Naive thymus-derived CD8-positive, alpha-beta T cell (primary cell): ENCODE measurements around the gene GATA5. TPM values are rescaled to one million over a fixed set of nuclear protein-coding genes. Genes with fewer than 3 reads are reported as not detected.
"Not testable (repeated sequence)": the region's sequence is repeated elsewhere in the genome, so short reads cannot be mapped to it uniquely, and the experiment has no call there.

Source experiments
- ATAC-seq, 2 donors: fragments of 150-1000 bp; cut with Tn5 transposase in 1 of 2; sonication (Bioruptor Pico), chemical (Tn5 transposase) in 1 of 2; 1 replicate in 1 of 2; 2 replicates in 1 of 2; pipeline ENCODE4 v1.10.0; 2021; ENCODE audit warnings: mild to moderate bottlenecking in 2 of 2, moderate library complexity in 2 of 2
- POLR2A ChIA-PET: fragments of 350-600 bp; sonication (Branson Sonifier 250); formaldehyde crosslinking; loops from one replicate; lab custom pipeline; 2021; ENCODE audit warnings: antibody characterized with exemption; lab: Charles Lee
- DNase-seq, 10 donors: peaks; one replicate each; pipeline versions ENCODE4 v3.0.0 to v3.0.0-alpha.2; 2020 to 2022
- H3K27ac Mint-ChIP-seq, 10 donors: one replicate each; pipeline ENCODE4 v1.8.0; 2020 to 2022; ENCODE audit warnings: mild to moderate bottlenecking in 10 of 10, mixed read lengths in 10 of 10, moderate library complexity in 4 of 10, inconsistent platforms in 1 of 10
- H3K27me3 Mint-ChIP-seq, 5 donors: one replicate each; pipeline ENCODE4 v1.8.0; 2021 to 2022; ENCODE audit warnings: mixed read lengths in 5 of 5
- H3K36me3 Mint-ChIP-seq, 3 donors: one replicate each; pipeline ENCODE4 v1.8.0; 2020 to 2022; ENCODE audit warnings: mixed read lengths in 3 of 3, mild to moderate bottlenecking in 2 of 3, inconsistent platforms in 1 of 3
- H3K4me1 Mint-ChIP-seq, 4 donors: one replicate each; pipeline ENCODE4 v1.8.0; 2021 to 2022; ENCODE audit warnings: mixed read lengths in 4 of 4
- H3K4me3 Mint-ChIP-seq, 10 donors: one replicate each; pipeline ENCODE4 v1.8.0; 2020 to 2022; ENCODE audit warnings: mild to moderate bottlenecking in 10 of 10, mixed read lengths in 10 of 10, moderate library complexity in 6 of 10, inconsistent platforms in 1 of 10
- H3K9me3 Mint-ChIP-seq, 9 donors: one replicate each; pipeline ENCODE4 v1.8.0; 2020 to 2022; ENCODE audit warnings: mixed read lengths in 9 of 9, mild to moderate bottlenecking in 3 of 9, inconsistent platforms in 1 of 9, moderate library complexity in 1 of 9
- polyA plus RNA-seq, 3 donors: library from polyadenylated mRNA; unstranded; fragments of 300-500 nt; fragmentation: Illumina TruSeq; gene quantifications; one replicate each; pipeline ENCODE4 v1.2.3, GENCODE V29; 2021
- total RNA-seq, 8 experiments: library from RNA in 2 of 8; stranded (reverse) in 2 of 8; gene quantifications; one replicate each; pipeline ENCODE4 v1.2.3 and lab custom pipeline; 2021 to 2026

Gene GATA5
- total and polyA plus RNA-seq, 5 experiments from 2014 or later: not detected

DNA sequence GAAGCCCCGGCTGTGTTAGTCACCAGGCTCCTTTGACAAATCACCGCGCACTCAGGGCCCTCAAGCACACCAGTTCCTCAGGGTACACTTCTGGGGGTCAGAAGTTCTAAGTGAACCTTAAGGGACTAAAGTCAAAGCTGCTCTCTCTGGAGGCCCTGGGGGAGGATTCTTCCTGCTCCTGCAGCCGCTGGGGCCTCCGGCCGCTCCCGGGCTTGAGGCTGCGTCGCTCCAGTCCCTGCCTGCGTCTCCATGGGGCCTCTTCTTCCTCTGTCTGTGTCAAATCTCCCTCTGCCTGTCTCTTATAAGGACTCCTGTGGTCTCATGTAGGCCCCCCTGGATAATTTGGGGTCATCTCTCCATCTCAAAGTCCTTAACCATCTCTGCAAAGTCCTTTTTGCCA is 18.1 kb upstream of the GATA5 start:
- Mint-ChIP-seq H3K4me3 (no peak overlapping the region), H3K27ac (no peak overlapping the region), H3K27me3 (peaks cover 2 to 48% (median 20%) of the 10 kb centered on the region in 5 donors), H3K36me3 (no peaks in the 10 kb centered on the region), H3K4me1 (peaks cover 0 to 14% (median 3%) of the 10 kb centered on the region in 4 donors), H3K9me3 (no peaks in the 10 kb centered on the region)
- no peak for ATAC-seq
- no peak for DNase-seq
- POLR2A ChIA-PET: no interaction called here

GRCh38 chr20:62493253-62493885 is 17.6 kb upstream of the GATA5 start:
- no peak overlapping the region for H3K27ac Mint-ChIP-seq
- DNase-seq (no peak), ATAC-seq (no peak)
- H3K4me1 Mint-ChIP-seq: peaks cover 0 to 14% (median 3%) of the 10 kb centered on the region in 4 donors
- H3K27me3 Mint-ChIP-seq: peaks cover 7 to 53% (median 25%) of the 10 kb centered on the region in 5 donors
- H3K36me3 Mint-ChIP-seq: no peaks in the 10 kb centered on the region
- H3K4me3 Mint-ChIP-seq: no peak overlapping the region
- H3K9me3 Mint-ChIP-seq: no peaks in the 10 kb centered on the region
- POLR2A ChIA-PET: no interaction called here

DNA sequence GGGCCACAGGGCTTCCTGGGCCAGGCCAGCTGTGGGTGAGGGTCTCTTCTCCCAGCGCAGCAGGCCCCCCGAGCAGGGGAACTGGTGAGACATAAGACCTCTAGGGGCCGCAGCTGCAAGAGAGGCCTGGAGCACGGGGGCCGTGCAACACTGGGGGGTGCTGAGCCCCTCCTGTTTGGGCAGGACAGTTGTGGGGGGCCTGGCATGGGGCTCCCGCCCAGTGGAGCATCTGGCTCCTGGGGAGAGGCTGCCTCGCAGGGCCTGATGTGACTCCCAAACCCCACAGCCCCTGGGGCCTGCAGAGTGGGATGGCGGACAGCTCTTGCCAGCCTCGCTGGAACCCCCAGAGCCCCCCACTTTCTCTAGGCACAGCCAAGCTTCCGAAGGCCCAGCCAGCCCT is 16.9 kb upstream of the GATA5 start:
- no peak overlapping the region for H3K27ac Mint-ChIP-seq
- POLR2A ChIA-PET: no interaction called here
- peaks cover 8 to 60% (median 28%) of the 10 kb centered on the region in 5 donors for H3K27me3 Mint-ChIP-seq
- H3K4me3 Mint-ChIP-seq: no peak overlapping the region
- peaks cover 0 to 14% (median 3%) of the 10 kb centered on the region in 4 donors for H3K4me1 Mint-ChIP-seq
- H3K9me3 Mint-ChIP-seq: no peaks in the 10 kb centered on the region
- no peaks in the 10 kb centered on the region for H3K36me3 Mint-ChIP-seq
- DNase-seq (no peak), ATAC-seq (no peak)

- ATAC-seq, POLR2A ChIA-PET, H3K9me3 Mint-ChIP-seq, DNase-seq, H3K36me3 Mint-ChIP-seq, H3K4me3 Mint-ChIP-seq, H3K27ac Mint-ChIP-seq: not testable (repeated sequence)
- peaks cover 0 to 11% (median under 1%) of the 10 kb centered on the region in 4 donors for H3K4me1 Mint-ChIP-seq
- peaks cover 11 to 71% (median 34%) of the 10 kb centered on the region in 5 donors for H3K27me3 Mint-ChIP-seq
These were observed 15.0 kb upstream of the GATA5 start for GRCh38 chr20:62490783-62491182.

GRCh38 chr20:62489932-62490263 is 14.1 kb upstream of the GATA5 start:
- H3K9me3 Mint-ChIP-seq: no peaks in the 10 kb centered on the region
- POLR2A ChIA-PET: no interaction called here

DNA sequence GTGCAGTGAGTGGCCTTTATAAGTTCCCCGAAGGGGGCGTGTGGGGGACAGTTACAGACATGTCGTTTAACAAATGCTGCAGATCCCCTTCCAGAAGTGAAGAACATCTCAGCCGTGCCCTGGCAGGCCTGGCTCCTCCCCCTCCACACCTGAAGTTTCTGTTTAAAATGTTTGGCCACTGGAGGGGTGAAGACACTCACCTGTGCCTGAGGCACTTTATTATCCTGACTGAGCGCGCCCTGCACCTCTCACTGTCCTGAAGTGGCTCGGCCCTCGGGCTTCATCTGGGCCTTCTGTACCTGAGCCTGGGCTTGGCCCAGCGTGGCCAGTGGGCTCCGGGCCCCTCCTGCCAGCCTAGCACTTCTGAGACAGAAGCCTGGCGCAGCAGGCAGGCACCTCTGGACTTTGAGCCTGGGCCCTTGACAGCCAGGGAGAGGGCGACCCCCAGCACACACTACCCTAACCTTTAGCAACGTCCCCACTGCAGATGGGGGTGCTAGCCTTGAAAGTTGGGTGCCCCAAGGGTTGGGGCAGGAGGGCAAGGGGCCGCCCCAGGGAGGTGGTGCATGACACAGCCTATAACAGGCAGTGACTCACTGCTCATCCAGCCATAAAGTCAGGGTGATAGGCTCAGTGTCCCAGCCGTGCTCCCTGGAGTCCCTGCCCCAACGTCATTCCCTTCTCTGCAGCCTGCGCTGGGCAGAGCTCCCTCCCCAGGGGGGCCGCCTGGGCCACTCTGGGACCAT is 13.6 kb upstream of the GATA5 start:
- peaks cover 11 to 74% (median 34%) of the 10 kb centered on the region in 5 donors for H3K27me3 Mint-ChIP-seq
- no peaks in the 10 kb centered on the region for H3K36me3 Mint-ChIP-seq
- peaks cover 0 to 4% (median 0%) of the 10 kb centered on the region in 4 donors for H3K4me1 Mint-ChIP-seq
- ATAC-seq (no peak), DNase-seq (no peak)
- no peak overlapping the region for H3K27ac Mint-ChIP-seq
- H3K4me3 Mint-ChIP-seq: no peak overlapping the region
- no peaks in the 10 kb centered on the region for H3K9me3 Mint-ChIP-seq
- POLR2A ChIA-PET: no interaction called here

More at GRCh38 chr20:62489932-62490263, 14.1 kb upstream of the GATA5 start:
- Mint-ChIP-seq H3K36me3 (no peaks in the 10 kb centered on the region), H3K27ac (no peak overlapping the region), H3K4me3 (no peak overlapping the region), H3K4me1 (peaks cover 0 to 9% (median under 1%) of the 10 kb centered on the region in 4 donors), H3K27me3 (peaks cover 11 to 74% (median 34%) of the 10 kb centered on the region in 5 donors)
- ATAC-seq (no peak), DNase-seq (no peak)

DNA sequence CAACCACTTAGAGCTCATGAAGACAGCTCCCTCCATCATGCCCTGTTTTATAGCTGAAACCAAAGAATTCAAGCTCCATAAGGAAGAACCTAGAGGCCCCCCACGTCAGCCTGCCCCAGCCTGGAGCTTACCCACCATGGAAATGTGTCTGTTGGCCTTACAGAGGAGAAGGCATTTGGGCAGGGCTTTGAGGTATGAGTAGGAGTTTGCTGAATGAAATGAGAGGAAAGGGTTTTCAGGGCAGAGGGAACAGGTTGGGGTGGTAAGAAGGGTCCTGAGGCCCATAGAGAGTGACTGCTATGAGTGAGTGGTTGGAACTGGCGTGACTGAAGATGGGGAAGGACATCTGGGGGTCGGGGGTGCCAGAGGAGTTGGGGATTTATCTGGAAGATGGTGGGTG is 12.7 kb upstream of the GATA5 start:
- no peak for ATAC-seq
- H3K9me3 Mint-ChIP-seq: no peaks in the 10 kb centered on the region
- no peak overlapping the region for H3K27ac Mint-ChIP-seq
- H3K4me3 Mint-ChIP-seq: no peak overlapping the region
- H3K36me3 Mint-ChIP-seq: no peaks in the 10 kb centered on the region
- no peaks in the 10 kb centered on the region for H3K4me1 Mint-ChIP-seq
- POLR2A ChIA-PET: interaction anchor here (0.5 to 0.6 kb wide), 2 partner anchors 17 to 1039 kb away, joined by 4 to 6 read pairs; no protein-coding TSS in a partner anchor
- DNase-seq: no peak
- H3K27me3 Mint-ChIP-seq: peaks cover 11 to 82% (median 34%) of the 10 kb centered on the region in 5 donors

GRCh38 chr20:62487561-62488354 is 12.0 kb upstream of the GATA5 start:
- no peaks in the 10 kb centered on the region for H3K9me3 Mint-ChIP-seq
- no peaks in the 10 kb centered on the region for H3K36me3 Mint-ChIP-seq
- ATAC-seq (no peak), DNase-seq (no peak)
- H3K4me3 Mint-ChIP-seq: no peak overlapping the region
- peaks cover 0 to 6% (median 3%) of the 10 kb centered on the region in 4 donors for H3K4me1 Mint-ChIP-seq
- H3K27me3 Mint-ChIP-seq: peaks cover 14 to 85% (median 40%) of the 10 kb centered on the region in 5 donors
- POLR2A ChIA-PET: interaction anchor here (0.5 kb wide), 1 partner anchor 16 kb away, joined by 6 read pairs; no protein-coding TSS in a partner anchor
- H3K27ac Mint-ChIP-seq: no peak overlapping the region

DNA sequence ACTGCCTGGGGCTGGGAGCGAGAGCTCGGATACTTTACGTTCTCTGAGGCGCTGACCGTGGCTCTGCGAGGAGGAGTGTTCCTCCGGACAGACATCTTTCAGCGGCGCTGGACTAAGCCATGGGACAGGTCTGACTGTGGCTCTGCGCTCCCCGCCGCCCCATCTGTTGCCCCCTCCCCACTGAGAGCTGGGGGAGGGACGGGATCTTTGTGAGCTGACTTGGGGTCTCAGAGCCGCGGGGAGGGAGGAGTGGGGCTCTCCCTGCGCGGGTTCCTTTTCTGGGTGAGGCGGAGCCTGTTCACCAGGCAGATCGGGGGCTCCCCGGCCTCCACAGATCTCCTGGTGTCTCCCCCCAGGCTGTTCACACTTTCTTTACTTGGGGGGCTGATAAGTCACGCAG is 11.3 kb upstream of the GATA5 start:
- no peak for ATAC-seq

DNA sequence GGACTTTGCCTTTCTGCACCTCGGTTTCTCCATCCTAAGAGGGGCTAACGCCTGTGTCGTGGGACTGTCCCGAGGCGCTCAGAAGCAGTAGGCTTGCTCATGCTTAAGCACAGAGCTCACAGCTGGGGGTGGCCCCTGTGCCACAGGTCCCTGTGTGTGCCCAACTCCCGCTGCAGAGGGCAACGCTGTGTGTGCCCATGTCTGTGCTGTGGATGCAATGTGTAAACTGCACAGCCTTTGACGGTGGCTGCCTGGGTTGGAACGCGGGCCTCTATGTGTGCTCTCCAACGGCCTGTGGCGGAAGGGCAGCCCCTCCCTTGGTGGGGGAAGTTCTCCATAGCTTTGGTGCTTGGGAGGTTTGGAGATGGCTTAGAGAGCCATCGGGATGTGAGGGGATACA is 10.7 kb upstream of the GATA5 start:
- H3K27me3 Mint-ChIP-seq: peaks cover 14 to 84% (median 40%) of the 10 kb centered on the region in 5 donors
- POLR2A ChIA-PET: no interaction called here

More for the DNA sequence above, 11.3 kb upstream of the GATA5 start:
- POLR2A ChIA-PET: no interaction called here
- DNase-seq: no peak
- Mint-ChIP-seq H3K36me3 (no peaks in the 10 kb centered on the region), H3K4me1 (peaks cover 0 to 10% (median 7%) of the 10 kb centered on the region in 4 donors), H3K9me3 (no peaks in the 10 kb centered on the region), H3K27me3 (peaks cover 14 to 85% (median 41%) of the 10 kb centered on the region in 5 donors), H3K27ac (no peak overlapping the region), H3K4me3 (no peak overlapping the region)

GRCh38 chr20:62485701-62486089 is 9.9 kb upstream of the GATA5 start:
- no peak overlapping the region for H3K4me3 Mint-ChIP-seq
- no peak for ATAC-seq
- DNase-seq: no peak
- H3K27ac Mint-ChIP-seq: no peak overlapping the region
- no peaks in the 10 kb centered on the region for H3K9me3 Mint-ChIP-seq
- peaks cover 0 to 11% (median 7%) of the 10 kb centered on the region in 4 donors for H3K4me1 Mint-ChIP-seq
- H3K36me3 Mint-ChIP-seq: no peaks in the 10 kb centered on the region
- POLR2A ChIA-PET: no interaction called here
- peaks cover 13 to 85% (median 39%) of the 10 kb centered on the region in 5 donors for H3K27me3 Mint-ChIP-seq

More for the DNA sequence above, 10.7 kb upstream of the GATA5 start:
- H3K27ac Mint-ChIP-seq: no peak overlapping the region
- DNase-seq: no peak
- no peak overlapping the region for H3K4me3 Mint-ChIP-seq
- no peaks in the 10 kb centered on the region for H3K9me3 Mint-ChIP-seq
- no peaks in the 10 kb centered on the region for H3K36me3 Mint-ChIP-seq
- H3K4me1 Mint-ChIP-seq: peaks cover 0 to 11% (median 7%) of the 10 kb centered on the region in 4 donors
- ATAC-seq: no peak

GRCh38 chr20:62485062-62485700 is 9.4 kb upstream of the GATA5 start:
- Mint-ChIP-seq H3K4me1 (peaks cover 0 to 11% (median 7%) of the 10 kb centered on the region in 4 donors), H3K27ac (no peak overlapping the region), H3K4me3 (no peak overlapping the region), H3K9me3 (no peaks in the 10 kb centered on the region), H3K27me3 (peaks cover 12 to 86% (median 37%) of the 10 kb centered on the region in 5 donors), H3K36me3 (no peaks in the 10 kb centered on the region)
- DNase-seq (no peak), ATAC-seq (no peak)
- POLR2A ChIA-PET: no interaction called here
